Endodermal cell (in vitro differentiated cells): ENCODE measurements around the gene KHSRP. TPM values are rescaled to one million over a fixed set of nuclear protein-coding genes. Genes with fewer than 3 reads are reported as not detected.

ENCODE experiments used
- DNase-seq: peaks from one replicate; pipeline ENCODE4 v3.0.0-alpha.2; 2017
- H3K27ac ChIP-seq: 2 replicates; pipeline ENCODE4 v1.5.1; 2013; ENCODE audit warnings: mild to moderate bottlenecking, low read depth, low read length, moderate library complexity
- H3K27me3 ChIP-seq: 2 replicates; pipeline ENCODE4 v1.6.1; 2013; ENCODE audit warnings: mild to moderate bottlenecking, low read length, moderate library complexity; ENCODE audit not compliant: insufficient read depth, control insufficient read depth, poor library complexity, severe bottlenecking
- H3K36me3 ChIP-seq: 2 replicates; pipeline ENCODE4 v1.7.0; 2013; ENCODE audit warnings: mild to moderate bottlenecking, low read length, moderate library complexity; ENCODE audit not compliant: control insufficient read depth, insufficient read depth
- H3K4me1 ChIP-seq: one replicate; pipeline ENCODE4 v1.7.0; 2013; ENCODE audit warnings: low read length; ENCODE audit not compliant: control insufficient read depth, insufficient read depth
- H3K4me3 ChIP-seq: 2 replicates; pipeline ENCODE4 v1.5.1; 2013; ENCODE audit warnings: mild to moderate bottlenecking, low read length, moderate library complexity
- H3K9ac ChIP-seq: 2 replicates; pipeline ENCODE4 v1.6.1; 2013; ENCODE audit warnings: mild to moderate bottlenecking, low read length, moderate library complexity; ENCODE audit not compliant: poor library complexity, severe bottlenecking; ENCODE audit errors: extremely low read depth
- H3K9me3 ChIP-seq: 2 replicates; pipeline ENCODE4 v1.6.1; 2013; ENCODE audit warnings: mild to moderate bottlenecking, low read length, moderate library complexity; ENCODE audit not compliant: control insufficient read depth
- H3K27ac Mint-ChIP-seq: 2 replicates; pipeline ENCODE4 v1.8.0; 2020; ENCODE audit warnings: mixed read lengths
- H3K27me3 Mint-ChIP-seq: 2 replicates; pipeline ENCODE4 v1.8.0; 2021; ENCODE audit warnings: mild to moderate bottlenecking, mixed read lengths; ENCODE audit not compliant: insufficient read depth
- H3K36me3 Mint-ChIP-seq: 2 replicates; pipeline ENCODE4 v1.8.0; 2020; ENCODE audit warnings: low read depth, mixed read lengths
- H3K4me1 Mint-ChIP-seq: 2 replicates; pipeline ENCODE4 v1.8.0; 2020; ENCODE audit warnings: mixed read lengths
- H3K4me3 Mint-ChIP-seq: 2 replicates; pipeline ENCODE4 v1.8.0; 2020; ENCODE audit warnings: mild to moderate bottlenecking, moderate library complexity, mixed read lengths
- H3K9me3 Mint-ChIP-seq: 2 replicates; pipeline ENCODE4 v1.8.0; 2020; ENCODE audit warnings: mild to moderate bottlenecking, mixed read lengths
- CTCF ChIP-seq: fragments of 200-600 bp; sonication (generic); conservative IDR thresholded peaks from 2 replicates; pipeline ENCODE4 v1.5.0; 2021; ENCODE audit warnings: antibody characterized with exemption, mild to moderate bottlenecking
- WGBS, 2 experiments: methylation state at CpG; one replicate each; pipeline versions ENCODE4 v1.1.5 to v1.1.7; 2013; ENCODE audit warnings: missing lambda C conversion rate in 2 of 2, mixed read lengths in 1 of 2; ENCODE audit not compliant: insufficient coverage in 1 of 2, insufficient read length in 1 of 2; 5-methylcytosine and 5-hydroxymethylcytosine counted together
- total RNA-seq, 2 donors: library from RNA; stranded (reverse); fragmentation: NEBNext Ultra II Directional in 1 of 2; extraction: Animal tissue kit (Norgen Biotek cat#: 25700) in 1 of 2; gene quantifications; 2 replicates in 1 of 2; 3 replicates in 1 of 2; pipeline ENCODE4 v1.2.1, GENCODE V29; 2021

The KHSRP gene
- total RNA-seq, 2 donors from 2014 or later = 454 to 476 TPM

- Histone ChIP-seq H3K27ac (no peak overlapping the region), H3K9me3 (peaks cover 31% of the 10 kb centered on the region), H3K36me3 (peaks cover 43% of the 10 kb centered on the region), H3K9ac (no peak overlapping the region), H3K4me1 (no peaks in the 10 kb centered on the region), H3K4me3 (no peak overlapping the region), H3K27me3 (no peaks in the 10 kb centered on the region)
- Mint-ChIP-seq H3K4me3 (no peak overlapping the region), H3K4me1 (no peaks in the 10 kb centered on the region), H3K27ac (no peak overlapping the region), H3K27me3 (no peaks in the 10 kb centered on the region), H3K36me3 (peaks cover 53% of the 10 kb centered on the region), H3K9me3 (peaks cover 28% of the 10 kb centered on the region)
- no peak for TF ChIP-seq CTCF
- 95 to 97% methylated on average over 9 to 19 of the region's 19 CpGs for WGBS, 2 experiments
- no peak for DNase-seq
These were observed 27.6 kb upstream of the KHSRP start for GRCh38 chr19:6452223-6452614.

GRCh38 chr19:6451583-6452222, 27.1 kb upstream of the KHSRP start:
- no peak overlapping the region for H3K9ac ChIP-seq
- 91 to 95% methylated on average over 6 to 7 of the region's 7 CpGs for WGBS, 2 experiments
- Mint-ChIP-seq H3K36me3 (peaks cover 57% of the 10 kb centered on the region), H3K27me3 (no peaks in the 10 kb centered on the region), H3K27ac (no peak overlapping the region), H3K9me3 (peaks cover 28% of the 10 kb centered on the region), H3K4me3 (no peak overlapping the region), H3K4me1 (no peaks in the 10 kb centered on the region)
- peaks cover 31% of the 10 kb centered on the region for H3K9me3 ChIP-seq
- peaks cover 43% of the 10 kb centered on the region for H3K36me3 ChIP-seq
- no peaks in the 10 kb centered on the region for H3K4me1 ChIP-seq
- no peak overlapping the region for H3K27ac ChIP-seq
- TF ChIP-seq CTCF = no peak
- H3K4me3 ChIP-seq = no peak overlapping the region
- H3K27me3 ChIP-seq = no peaks in the 10 kb centered on the region
- DNase-seq = no peak

- Mint-ChIP-seq H3K9me3 (peaks cover 29% of the 10 kb centered on the region), H3K4me3 (no peak overlapping the region), H3K4me1 (no peaks in the 10 kb centered on the region)
These were observed 25.6 kb upstream of the KHSRP start for GRCh38 chr19:6450166-6450565.

More at GRCh38 chr19:6450166-6450565, 25.6 kb upstream of the KHSRP start:
- Mint-ChIP-seq H3K27me3 (no peaks in the 10 kb centered on the region), H3K36me3 (peaks cover 59% of the 10 kb centered on the region), H3K27ac (no peak overlapping the region)
- 88 to 94% methylated on average over 5 of the region's 5 CpGs for WGBS, 2 experiments
- TF ChIP-seq CTCF = no peak
- no peak overlapping the region for H3K4me3 ChIP-seq
- no peak for DNase-seq
- H3K9ac ChIP-seq = no peak overlapping the region
- H3K36me3 ChIP-seq = peaks cover 33% of the 10 kb centered on the region
- no peaks in the 10 kb centered on the region for H3K27me3 ChIP-seq
- H3K4me1 ChIP-seq = no peaks in the 10 kb centered on the region
- no peak overlapping the region for H3K27ac ChIP-seq
- peaks cover 25% of the 10 kb centered on the region for H3K9me3 ChIP-seq
